ENCODE measurements around the gene ROCK2. TPM values are rescaled to one million over a fixed set of nuclear protein-coding genes. Genes with fewer than 3 reads are reported as not detected.

ROCK2 gene
- total RNA-seq, 2 experiments from 2014 or later = 12.6 to 12.7 TPM

GRCh38 chr2:11131166-11131920, 213.1 kb downstream of the ROCK2 start:
- Mint-ChIP-seq H3K27me3 (no peaks in the 10 kb centered on the region), H3K27ac (no peak overlapping the region), H3K9me3 (no peaks in the 10 kb centered on the region), H3K4me3 (no peak overlapping the region), H3K36me3 (no peaks in the 10 kb centered on the region), H3K4me1 (peaks cover 14% of the 10 kb centered on the region)
- no peak for DNase-seq

Other genes starting within 250 kb of the ROCK2 start
- 1 to 10 TPM; 5.6 to 6.8 TPM for gene SLC66A3, start 189.2 kb downstream of the ROCK2 start, total RNA-seq
- gene E2F6, start 121.5 kb upstream of the ROCK2 start, total RNA-seq = 10 to 100 TPM; 14.1 to 14.4 TPM
- gene GREB1, start 189.4 kb upstream of the ROCK2 start, total RNA-seq = 1 to 10 TPM in 1 of 2 experiments, under 1 TPM in 1; 0.52 to 1.0 TPM